HG03558 (cell line): ENCODE data around the gene RALGPS1.
A peak's percentile ranks its signal among the peaks of the same experiment; 100 is the strongest.

Source experiments
- ATAC-seq: cut with Tn5 transposase; IDR thresholded peaks from one replicate; pipeline ENCODE4 v1.9.1; 2021; ENCODE audit warnings: moderate number of reproducible peaks; ENCODE audit not compliant: unreplicated experiment; ENCODE audit errors: extremely low read depth

Gene RALGPS1

DNA sequence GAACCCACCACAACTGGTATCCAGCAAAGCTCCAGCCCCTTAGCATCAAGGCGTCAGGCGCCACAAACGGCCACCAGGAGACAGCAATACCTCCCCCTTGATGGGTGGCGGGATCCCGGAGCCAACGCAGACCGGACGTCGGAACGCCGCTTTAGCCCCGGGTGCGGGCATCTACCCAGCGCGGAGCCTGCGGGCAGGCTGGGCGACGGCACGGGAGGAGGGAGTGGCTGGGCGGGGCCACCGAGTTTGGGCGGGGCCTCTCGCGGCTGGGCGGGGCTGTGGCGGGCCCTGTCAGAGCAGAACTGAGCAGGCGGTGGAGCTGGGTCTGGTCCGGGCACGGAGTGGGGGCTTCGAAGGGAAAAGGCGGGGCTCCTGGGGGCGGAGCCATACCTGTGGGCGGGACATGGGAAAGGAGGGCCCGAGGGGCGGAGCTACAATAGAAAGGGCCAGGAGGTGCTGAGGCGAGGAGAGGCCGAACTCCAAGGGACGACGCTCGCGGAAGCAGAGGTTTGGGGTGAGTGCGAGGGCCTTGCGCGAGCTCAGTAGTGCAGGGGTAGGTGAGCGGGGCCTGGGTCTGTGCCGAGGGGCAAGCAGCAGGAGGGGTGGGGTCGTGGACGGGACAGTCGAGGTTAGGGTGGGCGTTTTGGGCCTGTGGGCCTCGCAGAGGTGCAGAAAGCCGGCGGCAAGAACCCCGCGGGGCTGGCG lies 309.7 kb downstream of the RALGPS1 start:
- no peak for ATAC-seq

DNA sequence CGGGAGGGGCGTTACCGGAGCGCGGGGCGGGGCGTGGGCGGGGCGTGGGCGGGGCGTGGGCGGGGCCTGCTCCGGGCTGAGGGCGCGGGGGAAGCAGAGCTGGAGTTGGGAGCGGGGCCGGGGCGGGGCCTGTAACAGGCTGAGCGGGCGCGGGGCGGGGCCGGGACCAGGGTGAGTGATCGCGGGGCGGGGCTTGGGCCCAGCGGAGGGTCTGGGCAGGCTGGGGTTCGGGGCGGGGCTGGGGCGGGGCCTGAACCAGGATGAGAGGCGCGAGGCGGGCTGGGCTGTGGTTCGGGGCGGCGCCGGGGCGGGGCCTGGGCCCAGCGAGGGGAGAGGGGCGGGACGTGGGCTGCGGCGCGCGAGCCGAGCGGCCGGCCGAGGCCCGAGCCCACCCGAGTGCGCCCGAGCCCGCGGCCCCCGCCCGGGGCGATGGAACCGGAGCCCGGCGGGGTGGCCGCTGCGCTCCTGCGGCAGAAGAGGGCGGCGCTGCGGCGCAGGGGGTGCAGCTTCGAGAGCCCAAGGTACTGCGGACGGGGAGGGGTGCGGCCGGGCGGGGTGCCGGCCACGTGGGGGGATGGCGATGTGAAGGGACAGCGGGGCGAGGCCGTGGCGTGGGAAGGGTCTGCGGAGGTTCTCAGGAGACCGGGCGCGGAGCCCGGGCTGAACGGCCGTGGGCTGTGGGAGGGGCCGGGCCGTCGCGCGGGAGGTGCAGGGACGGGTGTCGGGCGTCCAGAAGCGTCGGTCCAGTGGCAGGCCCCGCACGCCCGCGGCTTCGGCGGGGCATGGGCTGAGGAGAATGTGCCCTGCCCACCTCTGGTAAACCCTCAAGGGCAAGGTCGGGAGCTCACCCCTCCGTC lies 310.5 kb downstream of the RALGPS1 start:
- no peak for ATAC-seq

DNA sequence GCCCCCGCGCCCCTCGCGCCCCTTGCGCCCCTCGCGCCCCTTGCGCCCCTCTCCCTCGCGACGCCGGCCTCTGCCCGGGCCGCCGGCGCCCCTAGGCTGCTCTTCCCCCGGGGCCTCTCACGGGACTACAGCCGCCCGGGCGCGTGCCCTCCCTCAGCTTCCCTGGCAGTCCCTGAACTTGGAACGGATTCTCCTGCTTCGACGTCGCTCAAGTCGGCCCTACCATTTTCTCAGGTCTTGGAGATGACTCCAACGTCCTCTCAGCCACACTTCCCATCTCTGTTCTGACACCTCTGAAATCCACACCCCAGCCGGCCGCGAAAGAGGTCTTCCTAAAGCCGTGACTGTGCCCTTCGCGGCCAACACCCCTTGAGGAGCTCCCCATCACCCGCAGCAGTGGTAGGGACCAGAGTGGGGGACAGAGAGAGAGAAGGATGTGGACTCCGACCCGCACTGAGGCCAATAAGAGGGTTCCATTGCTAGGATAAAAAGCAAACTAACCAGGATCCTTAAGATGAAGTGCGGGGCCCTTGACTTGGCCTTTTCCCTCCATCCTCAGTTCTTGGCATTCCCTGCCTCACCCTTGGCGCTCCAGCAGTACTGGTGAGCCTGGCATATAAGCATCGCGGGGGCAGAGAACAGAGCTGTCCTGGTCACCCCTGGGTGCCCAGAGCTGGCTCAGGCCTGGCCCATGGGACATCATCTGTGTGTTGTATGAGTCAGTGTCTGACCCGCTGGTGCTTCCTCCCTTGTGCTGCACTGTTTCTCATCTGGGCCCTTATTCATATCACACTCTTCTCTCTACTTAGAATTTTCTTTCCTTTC lies 311.4 kb downstream of the RALGPS1 start:
- ATAC-seq: no peak

DNA sequence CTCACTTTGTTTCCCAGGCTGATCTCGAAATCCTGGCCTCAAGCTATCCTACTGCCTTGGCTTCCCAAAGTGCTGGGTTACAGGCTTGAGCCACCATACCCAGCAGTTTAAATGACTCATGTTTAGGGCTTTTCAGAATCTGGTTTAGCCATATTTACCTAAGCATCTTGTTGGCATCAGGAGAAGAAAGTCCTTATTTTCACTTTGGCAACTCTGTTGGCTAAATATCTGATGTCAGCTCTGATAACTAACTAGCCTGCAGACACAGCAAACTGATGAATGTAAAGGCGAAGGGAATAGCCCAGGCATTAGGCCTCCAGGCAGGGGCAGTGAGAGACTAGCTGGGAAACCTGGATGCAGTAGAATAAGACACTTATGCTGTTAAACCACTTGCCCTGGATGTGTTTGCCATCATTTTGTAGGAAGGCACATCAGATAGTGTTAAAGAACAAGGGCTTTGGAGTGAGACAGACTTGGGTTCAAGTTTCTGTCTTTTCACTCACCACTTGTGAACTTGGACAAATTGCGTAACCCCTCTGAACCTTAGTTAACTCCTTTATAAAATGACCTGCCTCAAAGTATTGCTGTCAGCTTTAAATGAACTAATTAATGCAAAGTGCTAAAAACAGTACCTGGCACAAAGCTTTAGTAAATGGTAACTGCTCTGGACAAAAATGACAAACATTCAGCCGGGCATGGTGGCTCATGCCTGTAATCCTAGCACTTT lies 315.3 kb downstream of the RALGPS1 start:
- no peak for ATAC-seq

DNA sequence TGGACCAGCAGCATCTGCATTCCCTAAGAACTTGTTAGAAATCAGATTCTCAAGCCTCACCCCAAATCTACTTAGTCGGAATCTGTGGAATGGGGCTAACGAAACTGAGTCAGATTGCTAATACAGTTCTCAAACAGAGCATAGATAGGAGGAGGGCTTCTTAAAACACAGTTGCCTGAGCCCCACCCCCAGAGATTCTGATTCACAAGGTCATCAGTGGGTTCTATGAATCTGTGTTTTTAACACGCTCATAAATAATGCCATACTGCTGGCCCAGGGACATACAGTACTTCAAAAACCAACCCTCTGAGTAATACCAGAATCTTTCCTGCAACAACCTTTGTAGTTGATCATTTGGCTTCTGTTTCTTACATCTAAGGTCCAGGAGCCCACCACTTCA lies 317.1 kb downstream of the RALGPS1 start:
- no peak for ATAC-seq

DNA sequence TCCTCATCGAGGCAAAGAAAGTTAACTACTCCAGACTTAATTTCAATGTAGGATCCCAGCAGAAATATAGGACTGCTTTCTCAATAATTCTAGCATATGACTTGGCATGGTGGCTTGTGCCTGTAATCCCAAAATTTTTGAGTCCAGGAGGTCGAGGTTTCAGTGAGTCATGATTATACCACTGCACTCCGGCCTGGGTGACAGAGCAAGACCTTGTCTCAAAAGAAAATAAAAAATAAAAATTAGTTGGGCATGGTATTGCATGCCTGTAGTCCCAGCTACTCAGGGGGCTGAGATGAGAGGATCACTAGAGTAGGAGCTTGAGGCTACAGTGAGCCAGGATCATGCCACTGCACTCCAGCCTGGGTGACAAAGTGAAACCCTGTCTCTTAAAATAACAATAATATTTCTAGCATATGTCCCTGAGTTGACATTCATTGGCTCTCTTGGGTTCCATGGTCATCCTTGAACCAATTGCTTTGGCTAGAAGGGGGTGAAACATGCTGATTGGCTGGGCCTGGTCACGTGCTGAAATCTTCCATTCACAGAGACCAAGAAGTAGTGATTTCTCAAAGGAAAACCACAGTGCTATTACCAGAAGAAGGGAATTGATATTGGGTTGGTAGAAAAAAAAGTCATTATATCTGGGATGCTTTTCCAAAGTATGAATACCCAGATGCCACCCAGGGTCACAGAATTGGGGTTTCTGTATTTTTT lies 318.4 kb downstream of the RALGPS1 start:
- no peak for ATAC-seq

DNA sequence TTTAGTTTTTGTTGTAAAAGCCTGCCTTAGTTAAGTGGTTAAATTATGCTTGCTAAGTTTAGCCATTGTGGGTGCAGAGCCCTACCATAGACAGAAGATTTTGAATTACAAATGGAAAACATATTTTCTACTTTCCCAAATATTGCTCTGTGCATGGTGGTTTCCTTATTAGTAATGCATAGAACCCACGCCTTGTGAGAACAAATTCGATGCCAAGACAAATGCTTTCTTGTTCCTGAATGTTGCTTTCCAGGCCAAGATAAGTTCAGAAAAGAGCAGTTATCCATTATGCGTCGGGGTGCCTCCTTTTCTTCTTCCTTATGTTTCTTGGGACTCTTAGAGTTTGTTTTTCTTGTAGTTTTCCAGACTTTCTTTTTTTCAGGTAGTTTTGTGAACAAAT lies 319.0 kb downstream of the RALGPS1 start:
- ATAC-seq: no peak

DNA sequence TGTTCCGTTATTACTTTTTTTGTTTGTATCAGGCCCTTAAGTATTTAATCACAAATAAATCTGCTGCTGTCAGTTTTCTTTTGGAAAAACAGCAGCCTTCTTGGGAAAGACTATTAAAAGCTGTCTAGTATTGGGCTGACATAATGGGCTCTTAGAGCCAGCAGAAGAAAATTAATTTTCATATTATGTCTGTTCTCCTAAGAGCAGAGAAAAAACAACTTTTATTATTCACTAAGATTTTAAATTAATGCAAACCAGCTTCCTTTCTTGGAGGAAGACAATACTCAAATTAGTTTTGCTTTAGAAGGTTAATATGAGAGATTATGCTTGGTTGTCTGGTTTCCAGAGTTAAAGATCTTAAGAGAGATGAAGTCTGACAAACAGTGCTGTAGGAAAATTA lies 319.4 kb downstream of the RALGPS1 start:
- ATAC-seq: no peak

DNA sequence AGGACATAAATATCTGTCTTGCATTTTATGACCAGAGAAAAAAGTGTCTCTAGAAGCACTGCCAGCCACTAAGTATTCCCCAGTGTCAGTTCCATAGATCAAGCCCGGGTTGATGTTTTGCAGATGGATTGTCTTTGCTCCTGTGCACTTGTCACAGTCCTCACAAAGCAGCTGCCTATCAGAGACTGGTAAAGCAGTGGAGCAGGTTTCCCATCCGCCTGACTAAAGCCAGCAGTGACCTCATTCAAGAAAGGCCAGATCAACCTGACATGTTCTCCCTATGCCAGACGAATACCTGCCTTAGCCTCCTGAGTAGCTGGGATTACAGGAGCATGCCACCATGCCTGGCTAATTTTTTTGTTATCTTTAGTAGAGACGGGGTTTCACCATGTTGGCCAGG lies 323.2 kb downstream of the RALGPS1 start:
- ATAC-seq: no peak

DNA sequence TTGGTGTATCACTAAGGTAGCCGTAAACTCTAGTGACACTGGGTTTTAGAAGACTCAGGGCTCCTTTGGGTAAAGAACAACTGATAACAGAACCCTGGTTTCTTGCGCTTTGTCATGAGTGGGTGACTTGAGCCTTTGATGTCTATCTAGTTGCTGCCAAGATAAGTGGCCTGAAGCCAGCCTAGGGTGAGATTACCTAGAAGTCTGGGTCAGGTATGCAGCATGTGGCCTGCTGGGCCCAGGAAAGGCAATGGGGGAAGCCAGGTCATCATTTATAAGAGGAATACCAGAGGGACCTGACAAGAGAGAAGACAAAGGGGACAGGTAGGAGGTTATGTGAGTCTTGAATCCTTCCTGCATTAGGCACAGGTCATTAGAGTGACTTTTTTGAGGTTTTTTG lies 326.8 kb downstream of the RALGPS1 start:
- ATAC-seq: no peak

DNA sequence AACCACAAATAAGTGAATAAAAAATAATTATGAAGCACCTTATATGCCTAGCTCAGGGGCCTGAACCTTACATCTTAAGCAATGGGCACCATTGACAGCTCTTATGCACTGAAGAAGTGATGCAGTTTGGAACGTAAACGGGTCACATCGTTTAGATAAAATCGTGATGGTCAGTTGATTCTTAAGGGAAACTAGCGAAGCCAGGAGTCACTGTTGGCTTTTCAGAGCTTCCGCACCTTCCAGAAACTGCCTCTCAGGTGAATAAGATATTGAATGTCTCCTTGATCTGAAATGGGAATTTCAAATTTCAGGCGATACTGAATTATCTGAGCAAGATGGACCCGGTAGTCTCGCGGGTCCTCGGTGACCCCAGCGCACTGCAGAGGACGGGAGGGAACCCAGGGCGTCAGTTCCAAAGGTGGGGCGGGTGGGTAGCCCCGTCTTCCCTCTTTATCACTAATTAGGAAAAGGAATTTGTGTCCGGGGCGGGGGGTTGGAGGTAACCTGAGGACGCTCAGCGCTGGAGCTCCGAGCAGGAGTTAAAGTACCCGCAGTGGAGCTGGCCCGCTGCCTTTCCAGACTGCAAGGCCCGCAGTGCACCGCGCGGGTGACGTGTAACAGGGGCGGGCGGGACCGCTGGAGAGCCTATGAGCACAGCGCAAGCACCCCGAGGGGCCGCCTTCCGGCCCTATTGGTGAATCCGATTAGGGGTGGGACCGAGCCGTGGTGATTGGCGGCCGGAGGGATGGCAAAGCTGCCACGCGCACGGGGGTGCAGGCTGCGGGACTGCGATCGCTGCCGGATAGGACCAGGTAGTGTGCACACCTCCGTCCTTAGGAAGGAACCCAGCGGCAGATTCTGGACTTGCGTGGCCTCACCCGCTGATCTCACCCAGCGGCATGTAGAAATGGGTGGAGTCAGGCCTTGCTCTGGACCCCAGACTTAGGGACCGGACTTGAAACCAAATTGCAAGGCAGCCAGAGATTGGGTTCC lies 330.3 kb downstream of the RALGPS1 start:
- ATAC-seq: peak; percentile 96

DNA sequence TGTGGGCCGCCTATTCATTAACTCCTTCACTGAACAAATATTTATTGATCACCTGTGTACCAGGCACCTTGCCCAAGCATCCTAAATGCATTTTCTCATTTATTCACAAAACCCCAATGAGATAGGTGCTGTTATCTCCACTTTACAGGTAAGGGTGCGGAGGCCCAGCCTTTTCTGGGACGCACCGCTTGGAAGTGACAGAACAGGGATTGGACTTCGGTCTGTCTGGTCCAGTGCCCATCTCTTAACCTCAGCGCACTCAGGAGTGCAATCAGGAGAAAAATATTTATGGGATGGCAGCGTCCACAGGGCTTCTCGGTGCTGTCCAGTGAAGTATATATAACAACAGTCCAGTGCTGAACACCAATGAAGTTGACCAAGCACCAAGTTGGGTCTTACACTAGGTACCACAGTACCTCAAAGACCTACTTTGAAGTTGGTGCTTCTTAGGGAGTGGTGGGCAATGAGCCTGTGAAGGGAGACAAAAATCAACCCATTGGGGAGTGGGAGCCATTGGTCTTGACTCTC lies 331.1 kb downstream of the RALGPS1 start:
- no peak for ATAC-seq

DNA sequence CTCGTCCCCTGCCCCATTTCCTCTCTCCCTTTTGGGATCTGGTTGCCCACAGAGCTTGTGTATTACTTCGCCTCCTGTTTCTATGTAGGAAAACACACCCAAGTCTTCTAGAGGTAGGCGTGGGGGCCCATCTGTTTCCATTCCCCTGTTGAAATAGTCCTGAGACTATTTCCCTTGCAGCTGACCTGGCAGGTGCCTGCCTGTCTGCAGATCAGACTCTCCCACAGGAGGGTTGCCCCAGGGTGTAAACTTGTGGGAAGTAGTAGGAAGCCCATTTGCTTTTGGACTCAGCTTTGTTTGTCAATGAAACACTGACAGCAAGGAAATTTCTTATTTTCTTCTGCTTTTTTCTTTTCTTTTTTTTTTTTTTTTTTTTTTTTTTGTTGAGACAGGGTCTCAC lies 333.7 kb downstream of the RALGPS1 start:
- ATAC-seq: no peak

DNA sequence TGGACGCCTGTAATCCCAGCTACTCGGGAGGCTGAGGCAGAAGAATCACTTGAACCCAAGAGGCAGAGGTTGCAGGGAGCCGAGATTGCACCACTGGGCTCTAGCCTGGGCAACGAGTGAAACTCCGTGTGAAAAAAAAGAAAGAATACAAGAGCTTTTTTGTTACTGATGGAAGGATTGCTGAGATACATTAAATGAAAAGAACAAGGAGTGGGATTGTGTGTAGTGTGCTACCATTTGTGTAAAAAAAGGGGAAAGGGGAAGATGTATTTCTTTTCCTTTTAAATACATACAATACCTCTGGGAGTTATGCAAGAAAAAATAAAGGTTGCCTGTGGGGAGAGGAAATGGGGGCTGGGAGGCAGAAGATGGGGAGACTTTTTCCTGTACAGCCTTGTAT lies 335.3 kb downstream of the RALGPS1 start:
- ATAC-seq: no peak

DNA sequence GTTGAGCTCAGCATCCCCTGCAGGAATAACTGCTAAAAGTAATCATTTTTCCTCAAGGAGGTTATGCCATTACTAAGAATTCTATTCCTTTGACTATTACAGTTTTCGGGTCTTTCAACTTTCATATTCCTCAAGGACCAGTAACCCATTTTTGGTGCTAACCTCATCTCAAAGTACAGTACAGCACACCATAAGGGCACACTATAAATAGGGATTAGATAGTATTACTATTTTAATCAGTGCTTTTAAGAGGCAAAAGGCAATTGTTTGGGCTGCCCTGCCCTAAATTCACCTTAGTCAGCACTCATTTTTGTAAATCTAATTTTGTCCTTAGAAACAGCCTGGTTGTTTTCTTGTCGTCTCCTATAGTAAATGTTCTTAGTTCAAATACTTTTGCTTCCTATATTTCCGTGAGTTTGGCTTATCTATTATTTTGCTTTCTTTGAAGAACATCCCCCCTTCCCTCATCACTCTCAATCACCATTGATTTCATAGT lies 336.4 kb downstream of the RALGPS1 start:
- no peak for ATAC-seq

DNA sequence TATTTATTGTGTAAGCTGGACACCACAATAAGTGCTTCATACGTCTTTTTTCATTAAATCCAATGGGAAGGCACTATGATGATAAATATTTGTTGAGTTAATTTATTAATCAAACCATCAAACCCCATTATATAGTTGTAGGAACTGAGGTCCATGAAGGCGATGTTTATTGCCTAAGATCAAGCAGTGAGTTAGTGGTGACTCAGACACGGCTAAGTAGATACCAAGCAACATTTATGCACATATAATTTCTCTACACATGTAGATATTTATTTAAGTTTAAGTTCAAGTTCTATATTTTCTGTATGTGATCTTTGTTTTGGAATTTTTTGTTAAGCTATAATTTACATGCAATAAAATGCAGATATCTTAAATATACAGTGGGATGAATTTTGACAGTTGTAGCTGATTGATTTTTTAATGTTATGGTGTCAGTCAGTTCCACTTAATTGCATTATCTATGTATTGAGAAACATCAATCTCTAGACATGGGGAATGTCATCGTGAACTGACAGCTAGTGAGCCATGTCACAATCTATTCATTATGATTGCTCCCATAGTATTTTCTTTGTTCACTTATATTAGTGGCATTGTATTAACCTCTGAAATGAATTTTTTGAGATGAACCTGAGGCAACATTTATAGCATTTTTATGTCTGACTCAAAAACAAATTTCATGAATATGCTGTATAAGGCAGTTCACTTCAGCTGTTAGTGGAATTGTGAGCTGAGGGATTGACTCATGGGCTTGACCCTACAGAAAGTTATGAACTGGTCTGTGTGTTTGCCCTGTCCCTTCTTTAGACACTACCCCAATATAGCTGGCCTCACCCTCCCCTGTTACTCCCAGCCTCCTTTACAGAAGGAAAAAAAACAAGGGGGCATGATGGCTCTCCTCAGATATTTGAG lies 338.1 kb downstream of the RALGPS1 start:
- ATAC-seq: no peak

DNA sequence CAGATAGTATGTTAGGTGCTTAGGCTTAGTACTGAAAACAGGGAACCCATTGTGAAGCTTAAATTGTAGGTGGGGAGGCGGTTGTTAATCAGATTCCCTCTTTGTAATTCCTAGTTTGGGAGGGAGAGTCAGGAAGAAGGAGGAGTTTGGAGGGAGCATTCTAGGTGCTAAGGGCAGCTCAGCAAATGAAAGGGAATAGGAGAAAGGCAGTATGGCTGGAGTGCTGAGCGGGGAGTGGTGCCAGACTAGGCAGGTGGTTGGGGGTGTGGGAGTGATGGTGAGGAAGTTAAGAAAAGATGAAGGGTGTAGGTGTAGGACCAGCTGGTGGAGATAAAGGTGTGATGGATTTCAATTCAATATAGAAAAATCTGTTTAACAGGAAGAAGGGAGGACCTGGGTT lies 338.9 kb downstream of the RALGPS1 start:
- ATAC-seq: no peak
